GM12878 (cell line): ENCODE results near the gene TADA1. TPM values are rescaled to one million over a fixed set of nuclear protein-coding genes. Genes with fewer than 3 reads are reported as not detected.

Experiments used
- ATAC-seq: fragments of 200-7000 bp; cut with Tn5 transposase; 3 replicates; pipeline ENCODE4 v1.9.1; 2020; ENCODE audit warnings: mild to moderate bottlenecking, moderate library complexity
- BruUV-seq: library from RNA; stranded (reverse); fragments of 400-500 nt; replicated peaks from 2 replicates; lab custom pipeline; 2021; lab: Mats Ljungman, UMichigan
- CTCF ChIA-PET: fragments of 300-600 bp; sonication (Branson Sonifier 250); formaldehyde crosslinking; extraction: SDS; loops from one replicate; lab custom pipeline; 2021; ENCODE audit warnings: inconsistent platforms; lab: Yijun Ruan, JAX
- POLR2A ChIA-PET: fragments of 350-600 bp; formaldehyde crosslinking; extraction: SDS; loops from one replicate; lab custom pipeline; 2021; ENCODE audit warnings: inconsistent platforms; lab: Charles Lee
- RAD21 ChIA-PET: fragments of 300-600 bp; sonication (Branson Sonifier 250); formaldehyde crosslinking; loops from one replicate; lab custom pipeline; 2023; ENCODE audit warnings: antibody characterized with exemption; ENCODE audit not compliant: unreplicated experiment; lab: Charles Lee
- SMC1A ChIA-PET: fragments of 300-600 bp; sonication (Branson Sonifier 250); formaldehyde crosslinking; loops from one replicate; lab custom pipeline; 2023; ENCODE audit not compliant: unreplicated experiment, uncharacterized antibody; lab: Charles Lee
- DNase-seq: peaks from one replicate; pipeline ENCODE4 v3.0.0-alpha.2; 2011; ENCODE audit warnings: low read depth, low spot score
- FAIRE-seq: peaks from 3 replicates; lab custom pipeline; 2011; peaks lifted over from hg19 to GRCh38; lab: Jason Lieb, UNC
- H2AFZ ChIP-seq: 2 replicates; pipeline ENCODE4 v1.6.0; 2011; ENCODE audit warnings: low read depth, low read length, control low read depth; ENCODE audit not compliant: control insufficient read depth
- H3K27ac ChIP-seq: 2 replicates; pipeline ENCODE4 v1.5.1; 2011; ENCODE audit warnings: control low read depth; ENCODE audit not compliant: control insufficient read depth, insufficient read depth
- H3K27me3 ChIP-seq, 2 experiments: replicated peaks in 1 of 2; 2 replicates each; pipeline versions ENCODE4 v1.6.0 to v1.6.1; 2011; ENCODE audit warnings: low read length in 1 of 2; ENCODE audit not compliant: control insufficient read depth in 2 of 2, insufficient read depth in 2 of 2
- H3K36me3 ChIP-seq, 2 experiments: 2 replicates each; pipeline ENCODE4 v1.5.1; 2011; ENCODE audit warnings: low read length in 1 of 2; ENCODE audit not compliant: control insufficient read depth in 2 of 2, insufficient read depth in 2 of 2
- H3K4me1 ChIP-seq: 2 replicates; pipeline ENCODE4 v1.6.1; 2011; ENCODE audit warnings: mild to moderate bottlenecking, low read length, moderate library complexity, mixed read lengths; ENCODE audit not compliant: control insufficient read depth, insufficient read depth
- H3K4me2 ChIP-seq: 2 replicates; pipeline ENCODE4 v1.6.0; 2011; ENCODE audit warnings: control low read depth; ENCODE audit not compliant: control insufficient read depth, insufficient read depth
- H3K4me3 ChIP-seq: fragments of 200-600 bp; sonication (generic); 2 replicates; pipeline ENCODE4 v1.5.1; 2016
- H3K79me2 ChIP-seq: 2 replicates; pipeline ENCODE4 v1.6.0; 2011; ENCODE audit warnings: low read length; ENCODE audit not compliant: control insufficient read depth, insufficient read depth
- H3K9ac ChIP-seq: 2 replicates; pipeline ENCODE4 v1.8.0; 2011; ENCODE audit warnings: low read length, control low read depth, mixed read lengths; ENCODE audit not compliant: control insufficient read depth, insufficient read depth
- H3K9me3 ChIP-seq: replicated peaks from 3 replicates; pipeline ENCODE4 v1.5.1; 2011; ENCODE audit warnings: mild to moderate bottlenecking, low read length; ENCODE audit not compliant: control insufficient read depth, insufficient read depth
- H4K20me1 ChIP-seq: 2 replicates; pipeline ENCODE4 v1.6.0; 2011; ENCODE audit not compliant: control insufficient read depth, insufficient read depth
- BACH1 ChIP-seq: fragments of 450-650 bp; IDR thresholded peaks from 2 replicates; pipeline ENCODE4 v1.6.1; 2017; ENCODE audit warnings: mild to moderate bottlenecking, borderline replicate concordance
- BCL11A ChIP-seq: IDR thresholded peaks from 2 replicates; pipeline ENCODE4 v1.6.1; 2011; ENCODE audit warnings: low read depth, low read length
- CEBPZ ChIP-seq: fragments of 150-350 bp; IDR thresholded peaks from 2 replicates; pipeline ENCODE4 v1.6.1; 2016; ENCODE audit warnings: low read depth, low read length
- ELK1 ChIP-seq: IDR thresholded peaks from 2 replicates; pipeline ENCODE4 v1.6.1; 2012; ENCODE audit warnings: low read depth, low read length, improper control_type of control experiment
- EZH2 ChIP-seq: IDR thresholded peaks from 2 replicates; pipeline ENCODE4 v1.6.1; 2012; ENCODE audit warnings: low read depth, mild to moderate bottlenecking, control low read depth, inconsistent platforms, low read length, borderline replicate concordance; ENCODE audit not compliant: control insufficient read depth
- FOXM1 ChIP-seq: IDR thresholded peaks from 2 replicates; pipeline ENCODE4 v1.6.1; 2012; ENCODE audit warnings: low read depth, mild to moderate bottlenecking, inconsistent platforms, low read length, moderate library complexity
- GATAD2B ChIP-seq: fragments of 450-650 bp; conservative IDR thresholded peaks from 2 replicates; pipeline ENCODE4 v1.6.1; 2017; ENCODE audit warnings: low read depth, mild to moderate bottlenecking, moderate library complexity
- LARP7 ChIP-seq: fragments of 450-650 bp; IDR thresholded peaks from 2 replicates; pipeline ENCODE4 v1.6.1; 2017; ENCODE audit warnings: mild to moderate bottlenecking
- MAX ChIP-seq: IDR thresholded peaks from 2 replicates; pipeline ENCODE4 v1.6.1; 2012; ENCODE audit warnings: low read depth, low read length, improper control_type of control experiment
- NKRF ChIP-seq: fragments of 450-650 bp; conservative IDR thresholded peaks from 2 replicates; pipeline ENCODE4 v1.6.1; 2017; ENCODE audit warnings: mild to moderate bottlenecking, moderate library complexity
- SKIL ChIP-seq: fragments of 450-650 bp; IDR thresholded peaks from 2 replicates; pipeline ENCODE4 v1.6.1; 2017; ENCODE audit warnings: mild to moderate bottlenecking, low read depth, inconsistent platforms; ENCODE audit not compliant: poor library complexity, severe bottlenecking
- SMC3 ChIP-seq: IDR thresholded peaks from 2 replicates; pipeline ENCODE4 v1.6.1; 2011; ENCODE audit warnings: low read length, improper control_type of control experiment, borderline replicate concordance
- SP1 ChIP-seq: IDR thresholded peaks from one replicate; pipeline ENCODE4 v1.6.1; 2011; ENCODE audit warnings: low read depth, low read length
- SUZ12 ChIP-seq: fragments of 200-600 bp; sonication (generic); IDR thresholded peaks from one replicate; pipeline ENCODE4 v1.6.1; 2018; ENCODE audit warnings: antibody characterized with exemption, mild to moderate bottlenecking; ENCODE audit not compliant: unreplicated experiment
- TAF1 ChIP-seq: IDR thresholded peaks from 2 replicates; pipeline ENCODE4 v1.6.1; 2011; ENCODE audit warnings: mild to moderate bottlenecking, low read depth, low read length, borderline replicate concordance
- ZNF274 ChIP-seq: IDR thresholded peaks from one replicate; pipeline ENCODE4 v1.8.0; 2011; ENCODE audit not compliant: insufficient read length, insufficient read depth
- WGBS: methylation state at CpG from one replicate; pipeline ENCODE4 v1.1.6; 2016; ENCODE audit warnings: low lambda C conversion rate; ENCODE audit not compliant: insufficient replicate concordance, insufficient coverage; ENCODE audit errors: missing lambda C conversion rate; 5-methylcytosine and 5-hydroxymethylcytosine counted together
- in situ Hi-C: fragments of 300-500 bp; cut with MboI; formaldehyde crosslinking; loops from 9 replicates; pipeline ENCODE4 v1.14.3; 2018; ENCODE audit warnings: mixed read lengths
- intact Hi-C: fragments of 100-400 bp; cut with micrococcal nuclease; formaldehyde crosslinking; loops from one replicate; pipeline ENCODE4 v1.14.2; 2022; ENCODE audit not compliant: unreplicated experiment
- polyA plus RNA-seq, 11 experiments: library from polyadenylated mRNA; depleted of rRNA in 4 of 11; unstranded in 6 of 11; stranded (reverse) in 5 of 11; fragments of >200 nt; fragmentation: Nextera tagmentation in 4 of 11; fragmentation: Illumina TruSeq in 1 of 11; extraction: Ambion mirVana in 4 of 11; extraction: Trizol in 1 of 11; gene quantifications; 1 replicate in 1 of 11; 2 replicates in 10 of 11; pipeline versions ENCODE4 v1.2.1 to v1.2.3, GENCODE V29; 2011 to 2016; ENCODE audit warnings: inconsistent platforms in 2 of 11, missing spikeins in 2 of 11, low read depth in 1 of 11
- total RNA-seq, 4 experiments: library from RNA; depleted of rRNA in 3 of 4; stranded (reverse); fragments of >200 nt in 3 of 4; fragmentation: Illumina TruSeq in 1 of 4; extraction: Trizol in 1 of 4; gene quantifications; 2 replicates each; pipeline versions ENCODE4 v1.2.1 to v1.2.3, GENCODE V29; 2013 to 2021

The TADA1 gene
- total and polyA plus RNA-seq, 10 of the 15 experiments (the other 5 are each of a cell fraction or from before 2014, with no cell fraction given) = 15.2 to 38.6 (median 26.5) TPM

GRCh38 chr1:166844791-166845190 lies 31.3 kb downstream of the TADA1 start:
- no peaks in the 10 kb centered on the region for H3K9me3 ChIP-seq
- H3K79me2 ChIP-seq = peaks cover 17% of the 10 kb centered on the region
- H2AFZ ChIP-seq = no peak overlapping the region
- no peak overlapping the region for H3K4me3 ChIP-seq
- H3K9ac ChIP-seq = no peak overlapping the region
- SMC1A ChIA-PET = interaction anchor here (0.7 to 1.2 kb wide), 2 partner anchors 21 to 284 kb away, joined by 3 read pairs; no protein-coding TSS in a partner anchor
- POLR2A ChIA-PET = no interaction called here
- WGBS = 81% methylated on average over 7 of the region's 7 CpGs
- DNase-seq (no peak), ATAC-seq (no peak), FAIRE-seq (no peak)
- RAD21 ChIA-PET = interaction anchor here (1.3 kb wide), 1 partner anchor 25 kb away, joined by 5 read pairs; no protein-coding TSS in a partner anchor
- H3K4me2 ChIP-seq = no peak overlapping the region
- peaks cover 5% of the 10 kb centered on the region; the same call in 1 of the 2 replicates for H3K4me1 ChIP-seq
- no peaks in the 10 kb centered on the region for H3K27me3 ChIP-seq
- H3K36me3 ChIP-seq = peaks cover 25 to 51% of the 10 kb centered on the region in 2 experiments
- in situ Hi-C loops (no loop called here), intact Hi-C loops (no loop called here)
- no peak overlapping the region for H3K27ac ChIP-seq
- H4K20me1 ChIP-seq = no peaks in the 10 kb centered on the region; the same call in 1 of the 2 replicates
- no TSS peak for BruUV-seq
- CTCF ChIA-PET = no interaction called here
- no peak for TF ChIP-seq ZNF274
- TF ChIP-seq BACH1 = no peak
- no peak for TF ChIP-seq MAX
- no peak for TF ChIP-seq TAF1
- no peak for TF ChIP-seq GATAD2B
- no peak for TF ChIP-seq BCL11A
- no peak for TF ChIP-seq EZH2
- TF ChIP-seq ELK1 = no peak
- no peak for TF ChIP-seq SUZ12
- TF ChIP-seq SP1 = no peak
- TF ChIP-seq FOXM1 = no peak
- TF ChIP-seq CEBPZ = no peak
- no peak for TF ChIP-seq SKIL
- no peak for TF ChIP-seq NKRF
- no peak for TF ChIP-seq LARP7
- TF ChIP-seq SMC3 = no peak
